HL-60 (cell line): Measurements from ENCODE around the gene BPIFB6.

Source experiments
- DNase-seq, 2 experiments: peaks; one replicate each; pipeline ENCODE4 v3.0.0-alpha.2; 2010 to 2020; ENCODE audit warnings: low read depth in 1 of 2, low spot score in 1 of 2
- H3K27ac ChIP-seq: fragments of 250-450 bp; sonication (Bioruptor Pico); replicated peaks from 2 replicates; pipeline ENCODE4 v1.5.1; 2020; ENCODE audit warnings: mild to moderate bottlenecking, moderate library complexity
- H3K27me3 ChIP-seq: fragments of 250-450 bp; sonication (Bioruptor Pico); 2 replicates; pipeline ENCODE4 v1.5.1; 2021; ENCODE audit warnings: mild to moderate bottlenecking, moderate library complexity; ENCODE audit not compliant: insufficient read depth, poor library complexity, severe bottlenecking
- H3K4me3 ChIP-seq: replicated peaks from 2 replicates; pipeline ENCODE4 v1.5.1; 2011; ENCODE audit warnings: mild to moderate bottlenecking, control low read depth, low read length; ENCODE audit not compliant: insufficient read depth
- GABPA ChIP-seq: IDR thresholded peaks from 2 replicates; pipeline ENCODE4 v1.6.1; 2012; ENCODE audit warnings: low read depth
- POLR2AphosphoS5 ChIP-seq: IDR thresholded peaks from 2 replicates; pipeline ENCODE4 v1.6.1; 2012; ENCODE audit warnings: low read depth
- SPI1 ChIP-seq: IDR thresholded peaks from 2 replicates; pipeline ENCODE4 v1.6.1; 2012; ENCODE audit warnings: low read depth, mild to moderate bottlenecking, borderline replicate concordance
- TF ChIP-seq, protein P1 (sequence below): IDR thresholded peaks from 2 replicates; pipeline ENCODE4 v1.6.1; 2012; ENCODE audit warnings: low read depth; ENCODE audit not compliant: insufficient replicate concordance
- TF ChIP-seq, protein P2 (sequence below): IDR thresholded peaks from one replicate; pipeline ENCODE4 v1.5.1; 2011; ENCODE audit warnings: low read length, control low read depth, inconsistent platforms; ENCODE audit not compliant: insufficient read depth

Gene BPIFB6

DNA sequence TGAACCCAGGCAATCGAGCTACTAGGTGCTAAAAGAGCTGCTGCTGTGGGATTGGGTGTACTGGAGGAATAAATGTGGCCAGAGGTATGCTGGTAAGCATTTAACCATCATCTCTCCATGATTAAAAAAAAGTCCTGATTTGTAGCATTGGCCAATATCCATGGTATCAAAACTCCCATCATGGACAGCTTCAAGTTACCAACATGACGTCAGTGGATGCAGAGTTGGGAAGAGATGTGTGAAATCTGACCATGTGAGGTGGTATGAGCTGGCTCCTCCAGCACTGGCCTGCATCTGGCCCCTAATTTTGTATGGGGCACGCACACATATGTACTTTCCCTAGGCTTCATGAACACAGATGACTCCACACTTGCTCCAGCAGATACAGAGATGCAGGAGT is 59.7 kb downstream of the BPIFB6 start:
- TF ChIP-seq SPI1: no peak
- no peak for TF ChIP-seq POLR2AphosphoS5
- TF ChIP-seq, protein P1, sequence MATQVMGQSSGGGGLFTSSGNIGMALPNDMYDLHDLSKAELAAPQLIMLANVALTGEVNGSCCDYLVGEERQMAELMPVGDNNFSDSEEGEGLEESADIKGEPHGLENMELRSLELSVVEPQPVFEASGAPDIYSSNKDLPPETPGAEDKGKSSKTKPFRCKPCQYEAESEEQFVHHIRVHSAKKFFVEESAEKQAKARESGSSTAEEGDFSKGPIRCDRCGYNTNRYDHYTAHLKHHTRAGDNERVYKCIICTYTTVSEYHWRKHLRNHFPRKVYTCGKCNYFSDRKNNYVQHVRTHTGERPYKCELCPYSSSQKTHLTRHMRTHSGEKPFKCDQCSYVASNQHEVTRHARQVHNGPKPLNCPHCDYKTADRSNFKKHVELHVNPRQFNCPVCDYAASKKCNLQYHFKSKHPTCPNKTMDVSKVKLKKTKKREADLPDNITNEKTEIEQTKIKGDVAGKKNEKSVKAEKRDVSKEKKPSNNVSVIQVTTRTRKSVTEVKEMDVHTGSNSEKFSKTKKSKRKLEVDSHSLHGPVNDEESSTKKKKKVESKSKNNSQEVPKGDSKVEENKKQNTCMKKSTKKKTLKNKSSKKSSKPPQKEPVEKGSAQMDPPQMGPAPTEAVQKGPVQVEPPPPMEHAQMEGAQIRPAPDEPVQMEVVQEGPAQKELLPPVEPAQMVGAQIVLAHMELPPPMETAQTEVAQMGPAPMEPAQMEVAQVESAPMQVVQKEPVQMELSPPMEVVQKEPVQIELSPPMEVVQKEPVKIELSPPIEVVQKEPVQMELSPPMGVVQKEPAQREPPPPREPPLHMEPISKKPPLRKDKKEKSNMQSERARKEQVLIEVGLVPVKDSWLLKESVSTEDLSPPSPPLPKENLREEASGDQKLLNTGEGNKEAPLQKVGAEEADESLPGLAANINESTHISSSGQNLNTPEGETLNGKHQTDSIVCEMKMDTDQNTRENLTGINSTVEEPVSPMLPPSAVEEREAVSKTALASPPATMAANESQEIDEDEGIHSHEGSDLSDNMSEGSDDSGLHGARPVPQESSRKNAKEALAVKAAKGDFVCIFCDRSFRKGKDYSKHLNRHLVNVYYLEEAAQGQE: no peak
- TF ChIP-seq GABPA: no peak
- TF ChIP-seq, protein P2, sequence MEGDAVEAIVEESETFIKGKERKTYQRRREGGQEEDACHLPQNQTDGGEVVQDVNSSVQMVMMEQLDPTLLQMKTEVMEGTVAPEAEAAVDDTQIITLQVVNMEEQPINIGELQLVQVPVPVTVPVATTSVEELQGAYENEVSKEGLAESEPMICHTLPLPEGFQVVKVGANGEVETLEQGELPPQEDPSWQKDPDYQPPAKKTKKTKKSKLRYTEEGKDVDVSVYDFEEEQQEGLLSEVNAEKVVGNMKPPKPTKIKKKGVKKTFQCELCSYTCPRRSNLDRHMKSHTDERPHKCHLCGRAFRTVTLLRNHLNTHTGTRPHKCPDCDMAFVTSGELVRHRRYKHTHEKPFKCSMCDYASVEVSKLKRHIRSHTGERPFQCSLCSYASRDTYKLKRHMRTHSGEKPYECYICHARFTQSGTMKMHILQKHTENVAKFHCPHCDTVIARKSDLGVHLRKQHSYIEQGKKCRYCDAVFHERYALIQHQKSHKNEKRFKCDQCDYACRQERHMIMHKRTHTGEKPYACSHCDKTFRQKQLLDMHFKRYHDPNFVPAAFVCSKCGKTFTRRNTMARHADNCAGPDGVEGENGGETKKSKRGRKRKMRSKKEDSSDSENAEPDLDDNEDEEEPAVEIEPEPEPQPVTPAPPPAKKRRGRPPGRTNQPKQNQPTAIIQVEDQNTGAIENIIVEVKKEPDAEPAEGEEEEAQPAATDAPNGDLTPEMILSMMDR: no peak
- DNase-seq: no peak
- no peak overlapping the region for H3K27ac ChIP-seq
- no peaks in the 10 kb centered on the region for H3K27me3 ChIP-seq
- H3K4me3 ChIP-seq: no peak overlapping the region

DNA sequence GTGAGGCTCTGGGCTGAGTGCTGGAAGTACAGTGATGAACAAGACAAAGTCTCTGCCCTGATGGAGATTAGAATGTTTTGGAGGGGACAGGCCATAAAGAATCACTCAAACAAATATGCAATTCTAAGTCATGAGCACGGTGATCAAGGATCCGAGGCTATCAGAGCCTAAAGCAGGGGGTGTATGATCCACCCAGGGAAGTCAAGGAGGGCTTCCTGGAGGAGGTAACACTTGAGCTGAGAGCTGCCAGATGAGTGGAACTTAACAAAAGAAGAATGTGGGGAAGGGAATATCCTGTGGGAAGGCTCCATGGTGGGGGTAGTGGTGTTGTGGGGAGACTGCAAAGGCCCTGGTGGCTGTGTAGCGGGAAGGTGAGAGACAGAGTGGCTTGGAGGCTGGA is 60.2 kb downstream of the BPIFB6 start:
- DNase-seq: no peak
- TF ChIP-seq GABPA: no peak
- Histone ChIP-seq H3K27me3 (no peaks in the 10 kb centered on the region), H3K27ac (no peak overlapping the region), H3K4me3 (no peak overlapping the region)

DNA sequence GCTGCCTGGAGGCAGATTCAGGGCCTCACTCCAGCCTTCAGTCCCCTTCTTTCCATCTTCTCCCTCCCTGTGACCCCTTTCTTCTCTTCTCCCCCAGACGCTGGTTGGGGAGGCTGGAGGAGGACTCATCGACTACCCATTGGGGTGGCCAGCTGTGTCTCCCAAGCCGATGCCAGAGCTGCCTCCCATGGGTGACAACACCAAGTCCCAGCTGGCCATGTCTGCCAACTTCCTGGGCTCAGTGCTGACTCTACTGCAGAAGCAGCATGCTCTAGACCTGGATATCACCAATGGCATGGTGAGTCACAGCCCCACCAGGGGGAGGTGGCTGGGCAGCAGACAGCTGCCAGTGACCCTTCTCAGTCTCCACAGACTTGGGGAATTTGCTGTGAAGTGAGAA is 60.9 kb downstream of the BPIFB6 start:
- no peak for DNase-seq
- TF ChIP-seq GABPA (no peak), POLR2AphosphoS5 (no peak)
- TF ChIP-seq, protein P1: no peak
- H3K4me3 ChIP-seq: no peak overlapping the region
- no peaks in the 10 kb centered on the region for H3K27me3 ChIP-seq
- H3K27ac ChIP-seq: no peak overlapping the region

DNA sequence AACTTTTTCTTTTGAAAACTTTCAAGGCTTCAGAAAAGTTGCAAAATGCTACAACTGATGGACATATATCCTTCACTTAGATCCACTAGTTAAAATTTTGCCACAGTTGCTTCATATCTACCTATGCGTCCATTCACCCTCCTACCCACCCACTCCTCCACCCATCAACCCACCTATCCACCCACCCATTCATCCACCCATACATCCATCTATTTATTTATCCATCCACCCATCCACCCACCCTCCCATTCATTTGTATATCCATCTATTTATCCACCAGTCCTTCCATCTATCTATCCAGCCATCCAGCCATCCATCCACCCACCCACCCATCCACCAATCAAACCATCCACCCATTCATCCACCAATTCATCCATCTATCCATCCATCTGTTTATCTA is 61.6 kb downstream of the BPIFB6 start:
- Histone ChIP-seq H3K27me3 (no peaks in the 10 kb centered on the region), H3K27ac (no peak overlapping the region), H3K4me3 (no peak overlapping the region)
- TF ChIP-seq POLR2AphosphoS5: no peak
- TF ChIP-seq, protein P2: no peak
- DNase-seq: no peak

DNA sequence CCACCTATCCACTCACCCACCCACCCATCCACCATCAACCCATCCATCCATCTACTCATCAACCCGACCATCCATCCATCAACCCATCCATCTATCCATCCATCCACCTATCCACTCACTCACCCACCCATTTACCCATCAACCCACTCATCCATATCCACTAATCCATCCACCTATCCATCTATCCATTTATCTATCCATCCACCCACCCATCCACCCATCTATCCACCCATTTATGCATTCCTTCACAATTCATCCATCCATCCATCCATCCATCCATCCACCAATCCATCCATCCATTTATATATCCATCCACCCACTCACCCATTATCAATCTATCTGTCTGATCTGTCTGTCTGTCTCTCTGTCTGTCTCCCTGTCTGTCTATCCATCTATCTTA is 62.1 kb downstream of the BPIFB6 start:
- TF ChIP-seq POLR2AphosphoS5: no peak
- TF ChIP-seq, protein P1: no peak
- no peak for TF ChIP-seq GABPA
- TF ChIP-seq SPI1: no peak
- TF ChIP-seq, protein P2: no peak
- Histone ChIP-seq H3K4me3 (no peak overlapping the region), H3K27ac (no peak overlapping the region), H3K27me3 (no peaks in the 10 kb centered on the region)
- DNase-seq: no peak
